ENCODE measurements around the gene EVC2. TPM values are rescaled to one million over a fixed set of nuclear protein-coding genes. Genes with fewer than 3 reads are reported as not detected.

EVC2 gene
- total and polyA plus RNA-seq, 2 of the 13 experiments (the other 11 are each of a cell fraction or from before 2014, with no cell fraction given), result not detected

GRCh38 chr4:5711479-5712184, 3.3 kb upstream of the EVC2 start (continued):
- no peak for TF ChIP-seq RERE (CRISPR knock-in tag; IDR thresholded peaks at IDR 0.05; ENCODE audit: low read depth)
- no peak for TF ChIP-seq RFXAP (CRISPR knock-in tag; IDR thresholded peaks at IDR 0.05; ENCODE audit: borderline replicate concordance)
- TF ChIP-seq TERF1 (CRISPR knock-in tag; IDR thresholded peaks at IDR 0.05), result no peak
- TF ChIP-seq, protein P1, sequence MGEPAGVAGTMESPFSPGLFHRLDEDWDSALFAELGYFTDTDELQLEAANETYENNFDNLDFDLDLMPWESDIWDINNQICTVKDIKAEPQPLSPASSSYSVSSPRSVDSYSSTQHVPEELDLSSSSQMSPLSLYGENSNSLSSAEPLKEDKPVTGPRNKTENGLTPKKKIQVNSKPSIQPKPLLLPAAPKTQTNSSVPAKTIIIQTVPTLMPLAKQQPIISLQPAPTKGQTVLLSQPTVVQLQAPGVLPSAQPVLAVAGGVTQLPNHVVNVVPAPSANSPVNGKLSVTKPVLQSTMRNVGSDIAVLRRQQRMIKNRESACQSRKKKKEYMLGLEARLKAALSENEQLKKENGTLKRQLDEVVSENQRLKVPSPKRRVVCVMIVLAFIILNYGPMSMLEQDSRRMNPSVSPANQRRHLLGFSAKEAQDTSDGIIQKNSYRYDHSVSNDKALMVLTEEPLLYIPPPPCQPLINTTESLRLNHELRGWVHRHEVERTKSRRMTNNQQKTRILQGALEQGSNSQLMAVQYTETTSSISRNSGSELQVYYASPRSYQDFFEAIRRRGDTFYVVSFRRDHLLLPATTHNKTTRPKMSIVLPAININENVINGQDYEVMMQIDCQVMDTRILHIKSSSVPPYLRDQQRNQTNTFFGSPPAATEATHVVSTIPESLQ (CRISPR knock-in tag; conservative IDR thresholded peaks at IDR 0.05), result no peak
- no peak for TF ChIP-seq DBP (CRISPR knock-in tag; IDR thresholded peaks at IDR 0.05; ENCODE audit: not compliant biosample characterization)
- TF ChIP-seq, protein P2, sequence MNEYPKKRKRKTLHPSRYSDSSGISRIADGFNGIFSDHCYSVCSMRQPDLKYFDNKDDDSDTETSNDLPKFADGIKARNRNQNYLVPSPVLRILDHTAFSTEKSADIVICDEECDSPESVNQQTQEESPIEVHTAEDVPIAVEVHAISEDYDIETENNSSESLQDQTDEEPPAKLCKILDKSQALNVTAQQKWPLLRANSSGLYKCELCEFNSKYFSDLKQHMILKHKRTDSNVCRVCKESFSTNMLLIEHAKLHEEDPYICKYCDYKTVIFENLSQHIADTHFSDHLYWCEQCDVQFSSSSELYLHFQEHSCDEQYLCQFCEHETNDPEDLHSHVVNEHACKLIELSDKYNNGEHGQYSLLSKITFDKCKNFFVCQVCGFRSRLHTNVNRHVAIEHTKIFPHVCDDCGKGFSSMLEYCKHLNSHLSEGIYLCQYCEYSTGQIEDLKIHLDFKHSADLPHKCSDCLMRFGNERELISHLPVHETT (CRISPR knock-in tag; conservative IDR thresholded peaks at IDR 0.05), result no peak
- no peak for TF ChIP-seq GLI4 (CRISPR knock-in tag; IDR thresholded peaks at IDR 0.05; ENCODE audit: borderline replicate concordance)
- TF ChIP-seq, protein P3, sequence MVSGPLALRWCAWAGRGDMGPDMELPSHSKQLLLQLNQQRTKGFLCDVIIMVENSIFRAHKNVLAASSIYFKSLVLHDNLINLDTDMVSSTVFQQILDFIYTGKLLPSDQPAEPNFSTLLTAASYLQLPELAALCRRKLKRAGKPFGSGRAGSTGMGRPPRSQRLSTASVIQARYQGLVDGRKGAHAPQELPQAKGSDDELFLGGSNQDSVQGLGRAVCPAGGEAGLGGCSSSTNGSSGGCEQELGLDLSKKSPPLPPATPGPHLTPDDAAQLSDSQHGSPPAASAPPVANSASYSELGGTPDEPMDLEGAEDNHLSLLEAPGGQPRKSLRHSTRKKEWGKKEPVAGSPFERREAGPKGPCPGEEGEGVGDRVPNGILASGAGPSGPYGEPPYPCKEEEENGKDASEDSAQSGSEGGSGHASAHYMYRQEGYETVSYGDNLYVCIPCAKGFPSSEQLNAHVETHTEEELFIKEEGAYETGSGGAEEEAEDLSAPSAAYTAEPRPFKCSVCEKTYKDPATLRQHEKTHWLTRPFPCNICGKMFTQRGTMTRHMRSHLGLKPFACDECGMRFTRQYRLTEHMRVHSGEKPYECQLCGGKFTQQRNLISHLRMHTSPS (CRISPR knock-in tag; IDR thresholded peaks at IDR 0.05; ENCODE audit: low read depth), result no peak
- TF ChIP-seq, protein P4, sequence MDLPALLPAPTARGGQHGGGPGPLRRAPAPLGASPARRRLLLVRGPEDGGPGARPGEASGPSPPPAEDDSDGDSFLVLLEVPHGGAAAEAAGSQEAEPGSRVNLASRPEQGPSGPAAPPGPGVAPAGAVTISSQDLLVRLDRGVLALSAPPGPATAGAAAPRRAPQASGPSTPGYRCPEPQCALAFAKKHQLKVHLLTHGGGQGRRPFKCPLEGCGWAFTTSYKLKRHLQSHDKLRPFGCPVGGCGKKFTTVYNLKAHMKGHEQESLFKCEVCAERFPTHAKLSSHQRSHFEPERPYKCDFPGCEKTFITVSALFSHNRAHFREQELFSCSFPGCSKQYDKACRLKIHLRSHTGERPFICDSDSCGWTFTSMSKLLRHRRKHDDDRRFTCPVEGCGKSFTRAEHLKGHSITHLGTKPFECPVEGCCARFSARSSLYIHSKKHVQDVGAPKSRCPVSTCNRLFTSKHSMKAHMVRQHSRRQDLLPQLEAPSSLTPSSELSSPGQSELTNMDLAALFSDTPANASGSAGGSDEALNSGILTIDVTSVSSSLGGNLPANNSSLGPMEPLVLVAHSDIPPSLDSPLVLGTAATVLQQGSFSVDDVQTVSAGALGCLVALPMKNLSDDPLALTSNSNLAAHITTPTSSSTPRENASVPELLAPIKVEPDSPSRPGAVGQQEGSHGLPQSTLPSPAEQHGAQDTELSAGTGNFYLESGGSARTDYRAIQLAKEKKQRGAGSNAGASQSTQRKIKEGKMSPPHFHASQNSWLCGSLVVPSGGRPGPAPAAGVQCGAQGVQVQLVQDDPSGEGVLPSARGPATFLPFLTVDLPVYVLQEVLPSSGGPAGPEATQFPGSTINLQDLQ (CRISPR knock-in tag; IDR thresholded peaks at IDR 0.05), result no peak
